NT2/D1 (cell line): ENCODE measurements around the gene KRTAP5-7.

ENCODE experiments used
- SUZ12 ChIP-seq: IDR thresholded peaks from 2 replicates; pipeline ENCODE4 v1.6.1; 2011; ENCODE audit not compliant: insufficient read length, insufficient read depth; ENCODE audit errors: extremely low read depth
- YY1 ChIP-seq: IDR thresholded peaks from 2 replicates; pipeline ENCODE4 v1.6.1; 2011; ENCODE audit not compliant: insufficient read length, insufficient read depth
- ZNF274 ChIP-seq: IDR thresholded peaks from 2 replicates; pipeline ENCODE4 v1.6.1; 2011; ENCODE audit warnings: mild to moderate bottlenecking, low read depth, low read length

- no peak for TF ChIP-seq YY1
- no peak for TF ChIP-seq SUZ12
- no peak for TF ChIP-seq ZNF274
These were observed 8.8 kb downstream of the KRTAP5-7 start for GRCh38 chr11:71535825-71536224.
